Activated gamma-delta T cell treated with anti-CD3 and anti-CD28 coated beads, Interleukin-2, amount 50 U/mL, for 16 hours (primary cell): ENCODE data around the gene CIROP.
A peak's percentile ranks its signal among the peaks of the same experiment; 100 is the strongest.
"Not testable (repeated sequence)": the region's sequence is repeated elsewhere in the genome, so short reads cannot be mapped to it uniquely, and the experiment has no call there.

Experiments used
- DNase-seq: peaks from one replicate; pipeline ENCODE4 v3.0.0-alpha.2; 2020; ENCODE audit warnings: low read depth

The CIROP gene

DNA sequence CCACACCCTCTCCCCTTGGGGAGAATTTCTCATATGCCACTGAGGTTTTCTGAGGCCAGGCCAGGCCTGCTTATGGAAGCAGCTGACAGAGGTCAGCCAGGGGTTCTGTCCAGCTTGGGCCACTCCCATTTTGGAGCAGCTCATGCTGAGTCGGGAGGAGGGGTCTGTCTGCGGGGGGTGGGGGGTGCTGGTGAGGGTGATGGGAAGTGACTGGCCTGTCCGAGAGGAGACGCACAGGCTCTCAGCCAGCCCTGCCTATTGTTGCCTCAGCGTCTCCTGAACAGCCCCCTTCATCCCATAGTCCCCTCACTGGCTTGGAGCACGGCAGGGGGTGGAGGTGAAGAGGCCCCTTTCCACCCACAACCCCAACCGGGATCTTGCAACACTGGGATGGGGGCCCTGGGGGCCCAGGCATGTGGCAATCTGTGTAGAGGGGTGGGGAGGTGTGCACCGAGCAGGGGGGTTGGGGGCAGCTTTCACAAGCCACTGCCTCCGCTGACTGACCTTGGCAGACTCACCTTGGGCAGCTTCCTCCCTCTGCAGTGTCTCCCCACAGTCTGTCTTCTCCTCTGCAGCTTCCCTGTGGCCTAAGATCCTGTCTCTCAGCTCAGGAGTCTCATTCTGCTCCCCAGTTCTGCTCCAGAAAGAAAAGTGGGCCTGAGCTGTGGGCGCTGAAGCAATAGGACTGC is 8.8 kb upstream of the CIROP start:
- DNase-seq: no peak

DNA sequence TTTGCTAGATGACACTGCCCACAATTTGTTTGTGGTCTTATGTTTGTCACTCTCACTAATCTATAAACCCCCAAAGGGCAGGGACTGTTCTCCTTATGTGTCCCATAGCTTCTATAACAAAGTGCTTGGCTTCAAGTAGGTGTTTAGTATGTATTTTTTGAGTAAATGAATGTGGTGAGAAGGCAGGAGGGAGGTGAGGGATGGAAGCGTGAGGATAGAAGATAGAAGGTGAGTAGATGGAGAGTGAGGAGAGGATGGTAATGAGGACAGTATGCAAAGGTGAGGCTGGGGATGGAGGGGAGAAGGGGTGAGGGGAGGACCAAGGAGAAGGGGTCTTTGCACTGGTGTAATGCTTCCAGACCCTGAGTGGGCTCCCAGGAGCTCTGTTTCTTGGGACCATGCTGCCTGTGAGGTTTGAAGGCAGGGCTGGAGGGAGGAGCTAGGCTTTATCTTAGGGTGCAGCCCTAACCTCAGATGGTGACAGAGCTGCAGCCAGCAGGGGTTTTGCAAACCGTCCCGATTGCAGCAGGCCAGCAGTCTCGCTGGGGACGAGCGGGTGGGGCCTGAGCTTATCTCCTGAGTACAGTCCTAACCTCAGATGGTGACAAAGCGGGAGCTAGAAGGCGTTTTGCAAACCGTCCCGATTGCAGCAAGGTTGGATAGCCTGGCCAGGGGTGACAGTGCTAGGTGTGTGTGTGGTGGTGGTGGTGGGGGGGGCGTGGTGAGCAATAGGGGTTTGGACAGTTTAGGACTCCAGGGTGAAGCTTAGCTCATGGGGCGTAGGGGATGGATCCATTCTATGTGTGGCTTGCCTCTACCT is 7.8 kb upstream of the CIROP start:
- DNase-seq: no peak

DNA sequence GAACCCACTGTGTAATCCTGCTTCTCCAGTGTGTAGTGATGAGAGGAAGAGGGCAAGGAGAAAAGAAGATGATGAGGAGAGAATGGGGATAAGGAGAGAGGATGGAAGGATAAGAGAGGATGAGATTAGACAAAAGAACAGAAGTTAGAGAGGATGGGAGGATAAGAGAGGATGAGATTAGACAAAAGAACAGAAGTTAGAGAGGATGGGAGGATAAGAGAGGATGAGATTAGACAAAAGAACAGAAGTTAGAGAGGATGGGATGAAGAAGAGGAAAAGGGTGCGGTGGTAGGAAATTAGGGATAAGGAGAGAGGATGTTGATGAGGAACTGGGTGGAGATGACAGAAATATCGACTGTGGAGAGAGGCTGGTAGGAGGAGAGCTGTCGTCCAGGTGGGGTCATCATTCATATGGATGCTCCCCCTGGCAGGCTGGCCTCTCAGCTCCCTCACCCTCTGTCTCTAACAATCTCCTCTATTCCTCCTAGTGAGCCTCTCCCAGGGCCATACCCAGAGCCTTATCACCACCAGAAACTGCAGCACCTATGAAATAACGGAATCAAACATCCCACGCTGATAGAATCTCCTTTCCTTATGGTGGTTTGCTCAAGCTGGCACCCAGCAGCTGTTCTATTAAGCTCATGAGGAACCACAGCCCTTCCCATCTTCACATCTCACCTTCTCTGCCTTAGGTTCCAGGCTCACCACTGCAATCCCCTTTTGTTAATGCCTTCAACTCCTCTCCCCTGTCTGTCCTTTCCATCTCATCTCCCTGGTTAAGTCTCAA is 6.0 kb upstream of the CIROP start:
- no peak for DNase-seq

DNA sequence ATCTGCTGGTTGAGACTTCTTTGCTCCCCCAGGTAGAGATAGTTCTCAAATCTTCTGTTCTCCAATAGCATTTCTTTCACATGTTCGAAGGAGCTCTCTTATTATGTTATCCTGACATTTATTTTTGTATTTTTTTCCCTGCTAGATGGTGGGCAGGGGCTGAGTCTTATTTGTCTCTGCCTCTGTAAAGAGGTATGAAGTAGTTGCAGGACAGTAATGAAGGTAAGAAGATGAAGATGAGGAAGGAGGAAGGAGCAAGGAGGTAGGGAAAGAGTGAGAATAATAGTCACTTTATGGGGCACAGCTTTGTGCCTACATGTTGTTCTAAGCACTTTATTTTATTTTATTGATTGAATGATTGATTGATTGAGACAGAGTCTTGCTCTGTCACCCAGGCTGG is 5.0 kb upstream of the CIROP start:
- DNase-seq: no peak

GRCh38 chr14:23108169-23108568 is 3.4 kb upstream of the CIROP start:
- not testable (repeated sequence) for DNase-seq

GRCh38 chr14:23107620-23108019 is 2.8 kb upstream of the CIROP start:
- DNase-seq: not testable (repeated sequence)

GRCh38 chr14:23106747-23107045 is 1.9 kb upstream of the CIROP start:
- no peak for DNase-seq

GRCh38 chr14:23105348-23105824 is 597 bp upstream of the CIROP start:
- no peak for DNase-seq

DNA sequence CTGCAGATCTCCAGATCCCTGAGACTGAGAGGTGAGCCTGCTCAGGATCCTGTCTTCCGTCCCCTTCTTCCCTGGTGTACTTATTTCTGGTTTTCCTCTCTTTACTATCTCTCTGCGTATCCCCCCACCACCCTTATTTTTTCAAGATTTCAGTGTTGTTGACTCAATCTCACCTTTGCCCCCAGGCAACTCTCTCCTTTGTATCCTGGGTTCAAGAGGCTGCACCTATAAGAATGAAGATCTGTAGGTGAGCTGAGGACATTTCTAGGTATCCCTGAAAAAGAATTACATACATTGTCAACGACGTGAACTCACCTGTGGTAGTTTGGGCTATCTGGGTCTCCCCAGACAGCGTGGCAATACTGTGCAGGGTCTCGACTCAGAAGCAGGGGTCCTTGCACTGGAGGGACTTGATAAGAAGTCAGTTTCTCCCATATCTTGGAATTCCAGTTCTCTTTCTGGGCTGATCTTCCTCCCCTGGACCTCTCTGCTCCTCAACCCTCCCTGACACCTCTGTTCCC is 659 bp downstream of the CIROP start:
- no peak for DNase-seq

DNA sequence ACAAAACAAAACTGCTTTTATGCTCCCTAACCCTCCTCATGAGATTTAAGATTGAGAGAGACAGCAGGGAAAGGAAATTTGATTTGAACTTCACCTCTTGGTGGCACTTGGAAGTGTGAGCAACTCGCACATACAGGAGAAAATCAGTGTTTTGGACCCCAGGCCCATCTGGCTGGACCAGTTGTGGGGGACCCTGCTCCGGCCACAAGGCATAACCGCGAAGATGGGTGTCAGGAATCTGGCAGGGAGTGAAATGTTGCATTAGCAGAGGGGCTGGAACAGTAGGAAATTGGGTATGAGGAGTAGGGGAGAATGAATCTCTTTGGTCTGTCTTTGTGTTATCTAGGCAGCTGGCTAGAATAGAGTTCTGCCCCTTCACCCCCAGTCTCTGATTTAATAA is 1.2 kb downstream of the CIROP start:
- DNase-seq: no peak

- DNase-seq: no peak
Measured at GRCh38 chr14:23102801-23103200, 2.0 kb downstream of the CIROP start.

- DNase-seq: no peak
Measured at GRCh38 chr14:23101986-23102625, 2.7 kb downstream of the CIROP start.

DNA sequence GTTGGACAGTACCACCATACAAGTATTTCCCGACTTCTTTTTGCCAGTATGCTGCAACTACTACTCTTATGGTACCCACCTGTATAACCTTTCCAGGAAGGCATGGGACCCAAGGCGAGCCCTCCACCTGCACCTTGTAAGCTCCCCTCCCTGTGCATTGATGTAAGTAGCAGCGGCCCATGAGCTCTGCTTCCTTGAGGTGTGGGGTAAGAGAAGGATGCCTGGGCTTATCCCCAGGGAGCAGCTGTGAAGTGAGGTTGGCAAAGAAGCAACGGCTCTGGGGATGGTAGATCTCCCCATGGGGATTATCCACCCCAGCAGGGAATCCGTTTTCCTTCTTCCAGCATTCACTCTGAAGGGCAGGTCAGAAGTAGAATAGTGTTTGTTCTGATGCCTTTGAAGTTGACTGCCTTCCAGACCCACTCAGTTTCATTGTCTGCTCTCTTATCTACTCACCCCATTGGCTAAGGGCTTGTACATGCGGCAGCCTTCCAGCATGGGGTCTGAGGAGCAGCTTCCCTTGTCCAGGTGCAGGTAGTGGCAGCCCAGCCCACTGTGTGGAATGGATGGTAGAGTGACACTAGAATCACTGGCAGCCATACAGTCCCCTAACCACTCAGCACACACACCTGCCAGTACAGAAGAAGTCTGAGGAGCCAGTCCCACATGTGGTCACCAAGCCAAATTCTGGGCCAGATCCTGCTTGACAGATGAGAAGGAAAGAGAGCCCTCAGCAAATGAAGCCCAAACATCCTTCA is 3.4 kb downstream of the CIROP start:
- no peak for DNase-seq

GRCh38 chr14:23099212-23099861 is 5.5 kb downstream of the CIROP start:
- DNase-seq: no peak

DNA sequence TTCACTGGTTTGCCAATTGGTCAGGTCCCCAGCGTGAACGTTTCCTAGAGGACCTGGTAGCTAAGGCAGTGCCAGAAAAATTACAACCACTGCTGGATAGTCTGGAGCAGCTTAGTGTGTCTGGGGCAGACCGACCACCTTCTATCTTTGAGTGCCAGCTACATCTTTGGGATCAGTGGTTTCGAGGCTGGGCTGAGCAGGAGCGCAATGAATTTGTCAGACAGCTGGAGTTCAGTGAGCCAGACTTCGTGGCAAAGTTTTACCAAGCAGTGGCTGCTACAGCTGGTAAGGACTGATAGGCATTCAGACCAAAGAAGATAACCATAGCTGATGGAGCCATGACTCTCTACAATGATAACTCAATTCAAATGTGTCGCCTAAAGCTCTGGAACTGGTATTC is 7.0 kb downstream of the CIROP start:
- no peak for DNase-seq

GRCh38 chr14:23095196-23096108 is 9.3 kb downstream of the CIROP start, which contains the start of gene C14orf119:
Gene C14orf119, plus strand, starts transcription at chr14:23095505. Its CDS starts 2,154 bp downstream, at chr14:23097659.
- DNase-seq: peak; percentile 99

DNA sequence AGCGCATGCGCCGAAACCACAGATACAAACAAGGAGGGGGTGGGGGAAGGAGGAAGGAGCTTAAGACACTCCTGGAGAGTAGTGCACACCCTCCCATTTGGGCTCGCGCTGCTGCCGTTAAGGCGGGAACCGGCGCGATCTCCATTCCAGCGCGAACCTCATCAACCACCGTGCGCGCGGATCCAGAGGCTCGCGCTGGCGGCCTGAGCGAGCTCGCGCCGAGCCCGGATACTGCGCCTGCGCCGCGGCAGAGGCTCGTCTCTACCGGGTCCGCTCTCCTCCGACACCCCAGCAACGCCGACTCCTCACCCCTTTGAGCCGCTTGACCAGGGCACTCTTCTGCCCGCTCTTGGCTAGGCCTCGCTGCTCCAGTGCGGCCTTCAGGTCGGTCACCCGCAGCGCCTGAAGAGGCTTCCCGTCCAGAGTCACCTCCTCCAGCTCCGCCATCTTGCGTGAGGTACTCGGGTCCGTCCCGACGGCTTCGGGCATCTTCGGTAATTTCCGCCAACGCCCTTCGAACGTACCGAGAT is 10.1 kb downstream of the CIROP start, which contains the start of gene ACIN1:
Gene ACIN1 (minus strand): TSS at position 471 of the 530 bp plus-strand sequence. CDS start 24 bp downstream, at position 447.
- peak; percentile 58 for DNase-seq

GRCh38 chr14:23093991-23094665 is 10.7 kb downstream of the CIROP start:
- no peak for DNase-seq

DNA sequence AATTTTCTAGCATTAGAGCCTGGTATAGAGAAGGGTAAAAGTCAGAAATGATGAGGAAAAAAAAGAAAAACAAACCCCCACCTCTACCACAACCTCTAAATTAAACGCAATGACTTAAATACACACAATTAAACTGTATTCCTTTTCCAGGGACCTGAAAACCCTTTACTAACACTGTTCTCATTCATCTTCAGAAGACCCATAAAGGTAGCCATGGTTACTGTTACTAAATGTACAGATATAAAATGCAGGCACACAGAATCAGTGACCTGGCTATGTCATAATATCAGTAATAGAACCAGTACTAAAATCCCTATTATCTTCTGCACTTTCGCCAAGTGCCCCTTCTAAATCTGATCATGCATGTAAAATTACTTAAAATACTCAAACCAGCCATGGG is 11.3 kb downstream of the CIROP start:
- no peak for DNase-seq
